ENCODE data around the gene CFAP126.
"Not testable (repeated sequence)": the region's sequence is repeated elsewhere in the genome, so short reads cannot be mapped to it uniquely, and the experiment has no call there.

CFAP126 gene

DNA sequence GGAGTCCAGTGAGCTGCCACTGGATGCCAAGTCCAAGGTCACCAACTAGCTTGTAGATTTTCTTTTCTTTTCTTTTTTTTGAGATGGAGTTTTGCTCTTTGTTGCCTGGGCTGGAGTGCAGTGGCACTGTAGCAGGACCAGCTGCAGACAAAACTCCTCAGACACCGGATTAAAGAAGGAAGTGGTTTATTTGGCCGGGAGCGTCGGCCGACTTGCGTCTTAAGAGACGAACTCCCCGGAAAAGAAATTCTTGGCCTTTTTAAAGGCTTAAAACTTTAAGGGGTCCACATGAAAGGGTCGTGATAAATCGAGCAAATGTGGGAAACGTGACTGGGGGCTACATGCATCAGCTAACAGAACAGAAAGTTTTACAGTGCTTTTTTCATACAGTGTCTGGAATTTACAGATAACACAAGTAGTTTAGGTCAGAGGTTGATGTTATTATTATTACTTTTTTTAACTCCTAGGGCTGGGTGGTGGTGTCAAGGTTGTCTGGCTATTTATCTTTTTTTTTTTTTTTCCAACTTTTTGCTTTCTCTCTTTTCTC, 36.4 kb upstream of the CFAP126 start:
- TF ChIP-seq, protein P1, sequence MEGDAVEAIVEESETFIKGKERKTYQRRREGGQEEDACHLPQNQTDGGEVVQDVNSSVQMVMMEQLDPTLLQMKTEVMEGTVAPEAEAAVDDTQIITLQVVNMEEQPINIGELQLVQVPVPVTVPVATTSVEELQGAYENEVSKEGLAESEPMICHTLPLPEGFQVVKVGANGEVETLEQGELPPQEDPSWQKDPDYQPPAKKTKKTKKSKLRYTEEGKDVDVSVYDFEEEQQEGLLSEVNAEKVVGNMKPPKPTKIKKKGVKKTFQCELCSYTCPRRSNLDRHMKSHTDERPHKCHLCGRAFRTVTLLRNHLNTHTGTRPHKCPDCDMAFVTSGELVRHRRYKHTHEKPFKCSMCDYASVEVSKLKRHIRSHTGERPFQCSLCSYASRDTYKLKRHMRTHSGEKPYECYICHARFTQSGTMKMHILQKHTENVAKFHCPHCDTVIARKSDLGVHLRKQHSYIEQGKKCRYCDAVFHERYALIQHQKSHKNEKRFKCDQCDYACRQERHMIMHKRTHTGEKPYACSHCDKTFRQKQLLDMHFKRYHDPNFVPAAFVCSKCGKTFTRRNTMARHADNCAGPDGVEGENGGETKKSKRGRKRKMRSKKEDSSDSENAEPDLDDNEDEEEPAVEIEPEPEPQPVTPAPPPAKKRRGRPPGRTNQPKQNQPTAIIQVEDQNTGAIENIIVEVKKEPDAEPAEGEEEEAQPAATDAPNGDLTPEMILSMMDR (IDR thresholded peaks at IDR 0.05; ENCODE audit: low read depth, low read length, missing control alignments) = no peak
- H3K4me3 ChIP-seq (ENCODE audit: low read depth, low read length) = no peak overlapping the region
- no peak for DNase-seq
- in situ Hi-C loops (cut with HindIII; ENCODE audit: low pct_ligation_motif_present, low sequenced_read_pairs) = no loop called here
- no peak overlapping the region for H3K27ac ChIP-seq
- H3K36me3 ChIP-seq (replicated peaks) = no peaks in the 10 kb centered on the region
- H3K27me3 ChIP-seq (replicated peaks) = no peaks in the 10 kb centered on the region

DNA sequence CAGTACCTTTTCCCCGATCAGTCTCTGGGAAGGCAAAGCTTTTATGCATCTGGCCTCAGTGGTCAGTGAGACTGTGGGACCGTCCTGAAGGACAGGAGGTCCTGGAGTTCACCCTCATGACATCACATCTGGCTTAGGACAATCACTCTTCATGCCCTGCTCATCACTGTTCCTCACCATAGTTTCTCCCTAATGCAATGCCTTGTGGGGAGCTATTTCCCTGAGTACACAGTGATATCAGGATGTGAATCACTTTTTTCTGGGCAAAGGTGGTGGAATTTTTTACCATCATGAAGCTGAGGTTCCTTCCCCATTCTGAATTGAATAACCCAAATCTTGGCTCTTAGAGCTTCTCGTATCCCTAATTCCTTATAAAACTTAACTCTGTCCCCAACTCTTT, 34.8 kb upstream of the CFAP126 start:
- TF ChIP-seq, protein P1 (IDR thresholded peaks at IDR 0.05; ENCODE audit: low read depth, low read length, missing control alignments) = no peak
- H3K27me3 ChIP-seq (replicated peaks) = no peaks in the 10 kb centered on the region
- H3K4me3 ChIP-seq (ENCODE audit: low read depth, low read length) = no peak overlapping the region
- in situ Hi-C loops (cut with HindIII; ENCODE audit: low pct_ligation_motif_present, low sequenced_read_pairs) = no loop called here
- H3K27ac ChIP-seq = no peak overlapping the region
- DNase-seq = no peak
- no peaks in the 10 kb centered on the region for H3K36me3 ChIP-seq (replicated peaks)

DNA sequence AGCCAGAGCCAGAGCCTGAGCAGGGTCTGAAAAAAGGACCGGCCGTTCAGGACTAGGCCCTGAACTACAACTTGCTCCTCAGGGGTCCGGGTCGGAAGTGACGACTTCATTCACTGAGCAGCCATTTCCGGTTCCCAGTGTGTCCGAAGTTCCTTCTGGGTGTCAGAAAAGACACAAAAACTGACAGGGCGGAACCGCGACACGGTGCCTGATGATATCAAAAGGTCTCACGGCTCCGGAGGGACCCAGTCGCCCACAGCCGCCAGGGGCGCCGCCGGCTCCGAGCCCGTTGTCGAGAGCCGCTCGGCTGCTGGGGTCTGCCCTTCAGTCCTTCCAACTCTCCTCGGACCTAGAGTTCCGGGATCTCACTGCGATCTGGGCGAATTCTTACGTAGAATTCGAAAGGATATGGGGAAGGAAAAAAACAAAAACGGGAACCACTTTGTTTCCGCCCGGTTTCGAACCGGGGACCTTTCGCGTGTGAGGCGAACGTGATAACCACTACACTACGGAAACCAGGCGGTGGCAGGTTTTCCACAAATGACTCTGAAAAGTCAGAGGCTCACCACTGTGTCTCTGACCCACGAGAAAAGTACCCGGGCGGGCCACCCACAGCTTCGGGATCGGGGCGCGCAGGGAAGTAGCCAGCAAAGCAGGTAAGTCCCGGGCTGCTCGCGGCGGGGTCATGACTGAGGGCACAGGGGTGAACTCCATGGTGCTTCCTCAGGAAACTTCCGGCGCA, 31.8 kb upstream of the CFAP126 start:
- in situ Hi-C loops (cut with HindIII; ENCODE audit: low pct_ligation_motif_present, low sequenced_read_pairs) = loop anchor here (25.0 kb wide), 1 partner anchor 187 kb away; the partner anchor contains the start of genes APOA2, FCER1G and NDUFS2
- TF ChIP-seq, protein P1 (IDR thresholded peaks at IDR 0.05; ENCODE audit: low read depth, low read length, missing control alignments) = peak; percentile 61
- peak overlapping the region; percentile 96 for H3K4me3 ChIP-seq (ENCODE audit: low read depth, low read length)
- DNase-seq = peak; percentile 90
- H3K36me3 ChIP-seq (replicated peaks) = no peaks in the 10 kb centered on the region
- peak overlapping the region; percentile 95 for H3K27ac ChIP-seq
- H3K27me3 ChIP-seq (replicated peaks) = no peaks in the 10 kb centered on the region

DNA sequence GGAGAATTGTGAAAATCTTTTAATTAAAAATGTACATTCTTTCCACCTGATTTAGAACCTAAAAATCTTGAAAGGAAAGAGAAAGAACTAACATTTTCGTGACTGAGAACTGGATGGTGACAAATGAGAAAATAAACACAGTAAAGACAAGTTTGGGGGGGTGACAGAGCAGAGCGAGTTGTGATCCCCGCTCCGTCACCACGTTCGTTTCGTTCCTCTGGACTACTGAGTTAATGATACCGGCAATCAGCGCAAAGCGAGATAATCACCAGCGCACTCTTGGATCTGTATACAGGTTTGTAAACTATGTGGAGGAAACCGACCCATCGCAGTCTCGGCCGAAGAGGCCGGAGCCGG, 31.2 kb upstream of the CFAP126 start:
- in situ Hi-C loops (cut with HindIII; ENCODE audit: low pct_ligation_motif_present, low sequenced_read_pairs) = loop anchor here (25.0 kb wide), 1 partner anchor 187 kb away; the partner anchor contains the start of genes APOA2, FCER1G and NDUFS2
- no peak for DNase-seq
- TF ChIP-seq, protein P1 (IDR thresholded peaks at IDR 0.05; ENCODE audit: low read depth, low read length, missing control alignments) = no peak
- H3K27ac ChIP-seq = peak overlapping the region; percentile 95
- no peaks in the 10 kb centered on the region for H3K27me3 ChIP-seq (replicated peaks)
- peak overlapping the region; percentile 96 for H3K4me3 ChIP-seq (ENCODE audit: low read depth, low read length)
- H3K36me3 ChIP-seq (replicated peaks) = no peaks in the 10 kb centered on the region

DNA sequence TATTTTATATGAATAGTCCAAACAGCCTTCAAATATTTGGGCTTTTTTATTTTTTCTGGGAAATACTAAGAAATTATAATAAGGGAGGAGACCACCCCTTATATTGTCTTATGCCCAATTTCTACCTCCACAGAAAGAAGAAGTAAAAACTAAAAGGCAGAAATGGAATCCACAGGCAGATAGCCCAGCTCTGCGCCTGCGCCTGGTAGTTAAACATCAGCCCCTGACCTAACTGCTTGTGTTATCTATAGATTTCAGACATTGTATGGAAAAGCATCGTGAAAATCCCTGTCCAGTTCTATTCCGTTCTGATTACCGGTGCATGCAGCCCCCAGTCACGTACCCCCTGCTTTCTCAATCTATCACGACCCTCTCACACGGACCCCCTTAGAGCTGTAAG, 29.4 kb upstream of the CFAP126 start:
- not testable (repeated sequence) for DNase-seq; H3K27ac ChIP-seq; H3K27me3 ChIP-seq (replicated peaks); H3K36me3 ChIP-seq (replicated peaks); H3K4me3 ChIP-seq (ENCODE audit: low read depth, low read length)
- in situ Hi-C loops (cut with HindIII; ENCODE audit: low pct_ligation_motif_present, low sequenced_read_pairs) = loop anchor here (25.0 kb wide), 1 partner anchor 185 kb away; the partner anchor contains the start of genes APOA2, FCER1G and NDUFS2

DNA sequence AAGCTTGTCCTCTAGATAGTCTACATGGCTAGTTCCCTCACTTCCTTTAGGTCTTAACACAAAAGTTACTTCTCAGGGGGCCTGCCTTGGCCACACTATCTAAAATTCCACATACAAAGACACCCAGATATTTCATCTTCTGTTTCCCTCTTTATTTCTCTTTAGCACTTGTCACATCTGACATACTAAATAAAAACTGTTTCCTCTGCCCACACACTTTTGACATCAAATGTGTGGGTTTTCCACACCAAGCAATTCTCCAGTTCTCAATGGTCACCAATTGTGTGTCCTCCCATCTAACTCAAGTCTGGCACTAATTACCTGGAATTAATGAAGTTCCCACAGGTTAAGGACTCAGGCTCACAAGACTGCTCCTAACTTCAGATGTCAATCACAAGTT, 25.5 kb upstream of the CFAP126 start:
- Histone ChIP-seq H3K27ac (no peak overlapping the region), H3K27me3 (replicated peaks) (no peaks in the 10 kb centered on the region), H3K36me3 (replicated peaks) (no peaks in the 10 kb centered on the region), H3K4me3 (ENCODE audit: low read depth, low read length) (no peak overlapping the region)
- no peak for DNase-seq
- TF ChIP-seq, protein P1 (IDR thresholded peaks at IDR 0.05; ENCODE audit: low read depth, low read length, missing control alignments) = no peak
- in situ Hi-C loops (cut with HindIII; ENCODE audit: low pct_ligation_motif_present, low sequenced_read_pairs) = loop anchor here (25.0 kb wide), 1 partner anchor 181 kb away; the partner anchor contains the start of genes APOA2, FCER1G and NDUFS2
